ENCODE results near the gene ZCCHC24. TPM values are rescaled to one million over a fixed set of nuclear protein-coding genes. Genes with fewer than 3 reads are reported as not detected.

The ZCCHC24 gene
- total and polyA plus RNA-seq, 8 donors, result 9.7 to 60.3 (median 34.3) TPM

- intact Hi-C loops (cut with DNase I; ENCODE audit: low total_unique reads), result no loop called here
- Histone ChIP-seq H3K4me1 (peaks cover 0 to 5% (median 0%) of the 10 kb centered on the region in 4 donors), H3K4me3 (no peak overlapping the region), H3K27me3 (no peaks in the 10 kb centered on the region), H3K27ac (no peak overlapping the region), H3K9me3 (no peaks in the 10 kb centered on the region), H3K36me3 (no peaks in the 10 kb centered on the region)
- no peak for DNase-seq
- TF ChIP-seq EP300 (IDR thresholded peaks at IDR 0.05) (no peak), CTCF (IDR thresholded peaks at IDR 0.05) (no peak), POLR2AphosphoS5 (IDR thresholded peaks at IDR 0.05) (no peak), POLR2A (IDR thresholded peaks at IDR 0.05) (no peak)
- WGBS, 5 donors, result 83 to 91% (median 84%) methylated on average over 7 of the region's 7 CpGs
Observed at GRCh38 chr10:79477456-79477855, 32.0 kb upstream of the ZCCHC24 start.

DNA sequence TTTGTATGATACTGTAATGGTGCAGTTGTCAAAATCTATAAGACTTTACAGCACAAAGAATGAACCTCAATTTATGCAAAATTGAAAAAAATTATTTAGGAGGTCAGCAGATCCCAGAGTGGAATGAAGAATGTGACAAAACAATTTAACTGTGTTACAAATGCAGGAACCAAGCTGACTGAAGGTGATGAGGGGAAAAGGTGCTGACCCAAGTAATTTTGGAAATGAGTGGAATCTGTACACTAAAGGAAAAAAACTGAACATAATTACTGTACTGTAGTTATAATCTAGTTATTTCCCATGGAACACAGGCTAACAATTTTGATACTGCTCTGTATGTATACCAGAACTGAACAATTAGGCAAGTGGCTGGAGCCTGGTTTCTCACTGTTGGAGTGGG is 31.2 kb upstream of the ZCCHC24 start:
- H3K4me3 ChIP-seq, result no peak overlapping the region
- no peak for DNase-seq
- TF ChIP-seq POLR2A (IDR thresholded peaks at IDR 0.05) (no peak), CTCF (IDR thresholded peaks at IDR 0.05) (no peak), EP300 (IDR thresholded peaks at IDR 0.05) (no peak), POLR2AphosphoS5 (IDR thresholded peaks at IDR 0.05) (no peak)
- intact Hi-C loops (cut with DNase I; ENCODE audit: low total_unique reads), result no loop called here
- no peak overlapping the region for H3K27ac ChIP-seq
- no peaks in the 10 kb centered on the region for H3K9me3 ChIP-seq
- no peaks in the 10 kb centered on the region for H3K27me3 ChIP-seq
- H3K36me3 ChIP-seq, result no peaks in the 10 kb centered on the region
- H3K4me1 ChIP-seq, result peaks cover 0 to 5% (median 0%) of the 10 kb centered on the region in 4 donors

- H3K36me3 ChIP-seq, result no peaks in the 10 kb centered on the region
- intact Hi-C loops (cut with DNase I; ENCODE audit: low total_unique reads), result no loop called here
- H3K4me1 ChIP-seq, result peaks cover 0 to 5% (median 0%) of the 10 kb centered on the region in 4 donors
- no peaks in the 10 kb centered on the region for H3K9me3 ChIP-seq
- no peak overlapping the region for H3K27ac ChIP-seq
- no peak overlapping the region for H3K4me3 ChIP-seq
- DNase-seq, result no peak
- TF ChIP-seq CTCF (IDR thresholded peaks at IDR 0.05) (no peak), POLR2A (IDR thresholded peaks at IDR 0.05) (no peak)
- 82 to 88% (median 86%) methylated on average over 3 of the region's 3 CpGs for WGBS, 5 donors
- H3K27me3 ChIP-seq, result no peaks in the 10 kb centered on the region
Observed at GRCh38 chr10:79475877-79476276, 30.5 kb upstream of the ZCCHC24 start.

DNA sequence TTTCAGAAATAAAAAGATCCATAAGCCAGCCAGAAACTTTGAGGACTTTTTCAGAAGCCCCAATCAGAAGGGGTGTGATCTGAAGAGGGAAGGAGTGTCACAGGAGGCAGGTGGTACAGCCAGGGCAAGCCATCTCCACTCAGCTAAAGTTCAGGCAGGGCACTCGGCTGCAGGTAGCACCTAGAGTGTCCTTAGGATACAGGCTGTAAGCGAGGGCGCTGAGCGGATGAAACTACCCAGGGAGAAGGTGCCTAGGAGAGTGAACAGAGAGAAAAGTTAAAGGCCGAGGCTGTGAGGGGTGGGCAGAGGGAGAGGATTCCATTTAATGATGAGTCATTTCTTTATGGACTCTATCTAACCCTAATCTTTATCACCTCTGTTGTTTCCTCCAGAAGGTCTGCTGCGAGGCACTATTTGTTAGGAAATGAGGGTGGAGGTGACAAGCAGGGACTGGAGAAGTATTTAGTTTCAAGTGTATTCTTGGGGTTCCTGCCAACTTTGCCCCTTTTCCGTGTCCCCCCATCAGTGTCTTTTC is 29.8 kb upstream of the ZCCHC24 start:
- DNase-seq, result no peak
- Histone ChIP-seq H3K4me3 (no peak overlapping the region), H3K4me1 (peaks cover 0 to 5% (median 0%) of the 10 kb centered on the region in 4 donors), H3K36me3 (no peaks in the 10 kb centered on the region), H3K9me3 (no peaks in the 10 kb centered on the region), H3K27me3 (no peaks in the 10 kb centered on the region), H3K27ac (no peak overlapping the region)
- 86 to 90% (median 86%) methylated on average over 7 of the region's 7 CpGs for WGBS, 5 donors
- intact Hi-C loops (cut with DNase I; ENCODE audit: low total_unique reads), result no loop called here
- TF ChIP-seq POLR2AphosphoS5 (IDR thresholded peaks at IDR 0.05), result no peak
- TF ChIP-seq POLR2A (IDR thresholded peaks at IDR 0.05), result no peak
- TF ChIP-seq CTCF (IDR thresholded peaks at IDR 0.05), result no peak
- no peak for TF ChIP-seq EP300 (IDR thresholded peaks at IDR 0.05)

Data from stomach (tissue), 9 donors.